WTC11 (cell line): ENCODE measurements around the gene GRM1. TPM values are rescaled to one million over a fixed set of nuclear protein-coding genes. Genes with fewer than 3 reads are reported as not detected.

Experiments
- ATAC-seq: fragments of 200-7000 bp; cut with Tn5 transposase; 2 replicates; pipeline ENCODE4 v1.10.0; 2021; ENCODE audit warnings: mild to moderate bottlenecking, moderate library complexity
- CTCF ChIA-PET: fragments of 300-600 bp; sonication (Branson Sonifier 250); formaldehyde crosslinking; loops from one replicate; lab custom pipeline; 2021; ENCODE audit warnings: antibody characterized with exemption; lab: Charles Lee
- POLR2A ChIA-PET: fragments of 350-600 bp; sonication (Branson Sonifier 250); formaldehyde crosslinking; loops from one replicate; lab custom pipeline; 2021; ENCODE audit warnings: antibody characterized with exemption; lab: Charles Lee
- DNase-seq: peaks from one replicate; pipeline ENCODE4 v3.0.0; 2021; ENCODE audit warnings: low spot score
- H3K27ac Mint-ChIP-seq: 2 replicates; pipeline ENCODE4 v1.8.0; 2021; ENCODE audit warnings: mixed read lengths
- H3K27me3 Mint-ChIP-seq: 2 replicates; pipeline ENCODE4 v1.8.0; 2021; ENCODE audit warnings: low read depth, mild to moderate bottlenecking, moderate library complexity, mixed read lengths
- H3K36me3 Mint-ChIP-seq: 2 replicates; pipeline ENCODE4 v1.8.0; 2021; ENCODE audit warnings: mixed read lengths
- H3K4me1 Mint-ChIP-seq: 2 replicates; pipeline ENCODE4 v1.8.0; 2022; ENCODE audit warnings: mixed read lengths
- H3K4me3 Mint-ChIP-seq: 2 replicates; pipeline ENCODE4 v1.8.0; 2021; ENCODE audit warnings: mild to moderate bottlenecking, moderate library complexity, mixed read lengths
- H3K9me3 Mint-ChIP-seq: 2 replicates; pipeline ENCODE4 v1.8.0; 2021; ENCODE audit warnings: mixed read lengths
- ATF1 ChIP-seq: sonication (generic); formaldehyde crosslinking; IDR thresholded peaks from 2 replicates; pipeline ENCODE4 v1.8.1; 2023; ENCODE audit warnings: mild to moderate bottlenecking, moderate library complexity, missing genetic modification reagents
- CREB1 ChIP-seq: sonication (generic); formaldehyde crosslinking; IDR thresholded peaks from 2 replicates; pipeline ENCODE4 v1.8.0; 2023; ENCODE audit warnings: mild to moderate bottlenecking, missing genetic modification reagents
- EMX1 ChIP-seq: fragments of 250-450 bp; sonication (Bioruptor Pico); IDR thresholded peaks from 2 replicates; pipeline ENCODE4 v1.8.0; 2021; ENCODE audit warnings: mild to moderate bottlenecking
- ETV6 ChIP-seq: sonication (generic); formaldehyde crosslinking; IDR thresholded peaks from 2 replicates; pipeline ENCODE4 v1.8.1; 2022; ENCODE audit warnings: mild to moderate bottlenecking, missing genetic modification reagents
- FOXK1 ChIP-seq: sonication (generic); formaldehyde crosslinking; IDR thresholded peaks from 2 replicates; pipeline ENCODE4 v1.8.0; 2022; ENCODE audit warnings: mild to moderate bottlenecking, moderate library complexity, missing genetic modification reagents
- GTF2I ChIP-seq: fragments of 250-450 bp; sonication (Bioruptor Pico); conservative IDR thresholded peaks from 2 replicates; pipeline ENCODE4 v1.4.0; 2021; ENCODE audit warnings: mild to moderate bottlenecking
- HMGA2 ChIP-seq: fragments of 250-450 bp; sonication (Bioruptor Pico); IDR thresholded peaks from 2 replicates; pipeline ENCODE4 v1.4.0; 2021; ENCODE audit warnings: mild to moderate bottlenecking, moderate library complexity
- MXD4 ChIP-seq: fragments of 250-450 bp; sonication (Bioruptor Pico); IDR thresholded peaks from 2 replicates; pipeline ENCODE4 v1.8.0; 2021; ENCODE audit warnings: mild to moderate bottlenecking, moderate library complexity, borderline replicate concordance
- NFATC4 ChIP-seq: fragments of 250-450 bp; sonication (Bioruptor Pico); IDR thresholded peaks from 2 replicates; pipeline ENCODE4 v1.9.0; 2021; ENCODE audit warnings: mild to moderate bottlenecking
- NR1H2 ChIP-seq: sonication (generic); formaldehyde crosslinking; IDR thresholded peaks from 2 replicates; pipeline ENCODE4 v1.9.0; 2021; ENCODE audit warnings: mild to moderate bottlenecking, moderate library complexity, missing genetic modification reagents
- OVOL2 ChIP-seq: fragments of 250-450 bp; sonication (Bioruptor Pico); IDR thresholded peaks from 2 replicates; pipeline ENCODE4 v1.9.0; 2021; ENCODE audit warnings: mild to moderate bottlenecking, borderline replicate concordance
- PRRX2 ChIP-seq: fragments of 250-450 bp; sonication (Bioruptor Pico); IDR thresholded peaks from 2 replicates; pipeline ENCODE4 v1.8.0; 2021; ENCODE audit warnings: mild to moderate bottlenecking
- SMAD4 ChIP-seq: sonication (generic); formaldehyde crosslinking; IDR thresholded peaks from 2 replicates; pipeline ENCODE4 v1.8.0; 2022; ENCODE audit warnings: mild to moderate bottlenecking, missing genetic modification reagents
- SP1 ChIP-seq: sonication (generic); formaldehyde crosslinking; conservative IDR thresholded peaks from 2 replicates; pipeline ENCODE4 v1.8.1; 2022; ENCODE audit warnings: missing genetic modification reagents
- TP53 ChIP-seq: sonication (generic); formaldehyde crosslinking; IDR thresholded peaks from 2 replicates; pipeline ENCODE4 v1.8.1; 2023; ENCODE audit warnings: mild to moderate bottlenecking, missing genetic modification reagents
- ZNF121 ChIP-seq: sonication (generic); formaldehyde crosslinking; IDR thresholded peaks from 2 replicates; pipeline ENCODE4 v1.8.0; 2023; ENCODE audit warnings: missing genetic modification reagents
- ZNF396 ChIP-seq: fragments of 250-450 bp; sonication (Bioruptor Pico); IDR thresholded peaks from 2 replicates; pipeline ENCODE4 v1.8.0; 2021; ENCODE audit warnings: mild to moderate bottlenecking, moderate library complexity, borderline replicate concordance
- total RNA-seq: library from RNA; stranded (reverse); gene quantifications from 3 replicates; pipeline ENCODE4 v1.2.3, GENCODE V29; 2021
- TF ChIP-seq, protein P1 (sequence below): sonication (generic); formaldehyde crosslinking; IDR thresholded peaks from 2 replicates; pipeline ENCODE4 v1.8.1; 2022; ENCODE audit warnings: mild to moderate bottlenecking, moderate library complexity, missing genetic modification reagents
- TF ChIP-seq, protein P2 (sequence below): sonication (generic); formaldehyde crosslinking; IDR thresholded peaks from 2 replicates; pipeline ENCODE4 v1.8.1; 2023; ENCODE audit warnings: mild to moderate bottlenecking, missing genetic modification reagents, moderate library complexity
- TF ChIP-seq, protein P3 (sequence below): sonication (generic); formaldehyde crosslinking; IDR thresholded peaks from 2 replicates; pipeline ENCODE4 v1.8.1; 2023; ENCODE audit warnings: mild to moderate bottlenecking, missing genetic modification reagents
- TF ChIP-seq, protein P4 (sequence below): sonication (generic); formaldehyde crosslinking; IDR thresholded peaks from 2 replicates; pipeline ENCODE4 v1.8.0; 2023; ENCODE audit warnings: missing genetic modification reagents, mild to moderate bottlenecking, borderline replicate concordance
- TF ChIP-seq, protein P5 (sequence below): fragments of 250-450 bp; sonication (Bioruptor Pico); IDR thresholded peaks from 2 replicates; pipeline ENCODE4 v1.9.0; 2021; ENCODE audit warnings: moderate library complexity, mild to moderate bottlenecking, inconsistent platforms, borderline replicate concordance
- TF ChIP-seq, protein P6 (sequence below): sonication (generic); formaldehyde crosslinking; IDR thresholded peaks from 2 replicates; pipeline ENCODE4 v1.8.0; 2022; ENCODE audit warnings: mild to moderate bottlenecking, missing genetic modification reagents
- TF ChIP-seq, protein P7 (sequence below): sonication (generic); formaldehyde crosslinking; IDR thresholded peaks from 2 replicates; pipeline ENCODE4 v1.8.0; 2022; ENCODE audit warnings: mild to moderate bottlenecking, missing genetic modification reagents

The GRM1 gene
- total RNA-seq, 1 experiment from 2014 or later: 0.46 TPM

DNA sequence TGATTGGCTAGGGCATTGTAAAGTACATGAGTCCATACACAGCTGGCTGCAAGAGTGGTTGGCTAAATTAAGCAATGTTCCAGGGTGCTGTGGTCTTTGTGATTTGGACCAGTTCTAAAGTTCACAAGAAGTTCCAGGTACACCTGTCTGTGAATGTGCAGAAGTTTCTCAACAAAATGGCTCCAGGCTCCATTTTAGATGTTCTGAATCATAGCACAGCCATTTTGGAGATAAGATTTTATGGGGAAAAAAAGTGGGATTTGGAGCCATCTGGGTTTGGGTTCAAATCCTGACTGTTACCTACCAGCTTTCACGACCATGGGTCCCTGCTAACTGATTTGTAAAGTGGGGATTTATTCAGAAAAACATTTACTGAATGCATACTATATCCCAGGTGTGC, 82.1 kb downstream of the GRM1 start (continued):
- TF ChIP-seq, protein P1, sequence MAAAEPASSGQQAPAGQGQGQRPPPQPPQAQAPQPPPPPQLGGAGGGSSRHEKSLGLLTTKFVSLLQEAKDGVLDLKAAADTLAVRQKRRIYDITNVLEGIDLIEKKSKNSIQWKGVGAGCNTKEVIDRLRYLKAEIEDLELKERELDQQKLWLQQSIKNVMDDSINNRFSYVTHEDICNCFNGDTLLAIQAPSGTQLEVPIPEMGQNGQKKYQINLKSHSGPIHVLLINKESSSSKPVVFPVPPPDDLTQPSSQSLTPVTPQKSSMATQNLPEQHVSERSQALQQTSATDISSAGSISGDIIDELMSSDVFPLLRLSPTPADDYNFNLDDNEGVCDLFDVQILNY (CRISPR knock-in tag): no peak
- TF ChIP-seq, protein P2, sequence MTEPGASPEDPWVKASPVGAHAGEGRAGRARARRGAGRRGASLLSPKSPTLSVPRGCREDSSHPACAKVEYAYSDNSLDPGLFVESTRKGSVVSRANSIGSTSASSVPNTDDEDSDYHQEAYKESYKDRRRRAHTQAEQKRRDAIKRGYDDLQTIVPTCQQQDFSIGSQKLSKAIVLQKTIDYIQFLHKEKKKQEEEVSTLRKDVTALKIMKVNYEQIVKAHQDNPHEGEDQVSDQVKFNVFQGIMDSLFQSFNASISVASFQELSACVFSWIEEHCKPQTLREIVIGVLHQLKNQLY: no peak
- TF ChIP-seq GTF2I (CRISPR knock-in tag) (no peak), CREB1 (CRISPR knock-in tag) (no peak)

DNA sequence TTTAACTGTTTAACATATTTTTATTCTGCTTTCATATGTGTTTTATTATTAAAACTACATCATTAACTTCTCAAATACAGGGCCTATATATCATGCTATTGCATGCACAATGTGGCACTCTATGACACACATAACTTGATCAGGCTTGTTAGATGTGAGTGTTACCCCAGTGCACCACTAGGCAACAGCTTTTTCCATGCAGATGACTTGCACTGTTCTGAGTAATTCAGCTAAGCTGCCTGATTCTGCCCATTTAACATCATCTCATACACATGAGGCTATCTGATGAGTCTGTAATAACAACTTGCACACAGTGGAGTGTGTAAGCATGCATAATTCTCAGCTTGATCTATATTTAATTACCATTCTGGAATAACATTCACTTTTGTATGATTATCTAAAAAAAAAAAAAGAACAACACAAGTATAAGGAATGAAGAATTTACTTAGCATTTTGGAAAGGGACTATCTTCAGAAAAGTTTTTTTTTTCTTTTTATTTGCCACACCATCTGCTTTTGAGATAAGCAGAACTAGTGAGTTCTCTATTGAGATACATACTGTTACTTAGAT, 83.1 kb downstream of the GRM1 start:
- no peaks in the 10 kb centered on the region for H3K4me1 Mint-ChIP-seq
- DNase-seq (no peak), ATAC-seq (peak; percentile 74)
- H3K9me3 Mint-ChIP-seq: peaks cover 18% of the 10 kb centered on the region
- no peak overlapping the region for H3K27ac Mint-ChIP-seq
- CTCF ChIA-PET: no interaction called here
- H3K36me3 Mint-ChIP-seq: peaks cover 4% of the 10 kb centered on the region; the same call in 1 of the 2 replicates
- no peak overlapping the region for H3K4me3 Mint-ChIP-seq
- TF ChIP-seq, protein P3, sequence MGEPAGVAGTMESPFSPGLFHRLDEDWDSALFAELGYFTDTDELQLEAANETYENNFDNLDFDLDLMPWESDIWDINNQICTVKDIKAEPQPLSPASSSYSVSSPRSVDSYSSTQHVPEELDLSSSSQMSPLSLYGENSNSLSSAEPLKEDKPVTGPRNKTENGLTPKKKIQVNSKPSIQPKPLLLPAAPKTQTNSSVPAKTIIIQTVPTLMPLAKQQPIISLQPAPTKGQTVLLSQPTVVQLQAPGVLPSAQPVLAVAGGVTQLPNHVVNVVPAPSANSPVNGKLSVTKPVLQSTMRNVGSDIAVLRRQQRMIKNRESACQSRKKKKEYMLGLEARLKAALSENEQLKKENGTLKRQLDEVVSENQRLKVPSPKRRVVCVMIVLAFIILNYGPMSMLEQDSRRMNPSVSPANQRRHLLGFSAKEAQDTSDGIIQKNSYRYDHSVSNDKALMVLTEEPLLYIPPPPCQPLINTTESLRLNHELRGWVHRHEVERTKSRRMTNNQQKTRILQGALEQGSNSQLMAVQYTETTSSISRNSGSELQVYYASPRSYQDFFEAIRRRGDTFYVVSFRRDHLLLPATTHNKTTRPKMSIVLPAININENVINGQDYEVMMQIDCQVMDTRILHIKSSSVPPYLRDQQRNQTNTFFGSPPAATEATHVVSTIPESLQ (CRISPR knock-in tag): no peak
- TF ChIP-seq PRRX2 (CRISPR knock-in tag) (no peak), SMAD4 (CRISPR knock-in tag) (no peak), NFATC4 (CRISPR knock-in tag) (no peak), EMX1 (CRISPR knock-in tag) (no peak), MXD4 (CRISPR knock-in tag) (no peak), OVOL2 (CRISPR knock-in tag) (no peak), HMGA2 (no peak), ZNF121 (CRISPR knock-in tag) (no peak), SP1 (CRISPR knock-in tag) (no peak), NR1H2 (CRISPR knock-in tag) (no peak), ETV6 (CRISPR knock-in tag) (no peak), ATF1 (CRISPR knock-in tag) (no peak), TP53 (CRISPR knock-in tag) (no peak), ZNF396 (no peak), FOXK1 (CRISPR knock-in tag) (no peak)
- TF ChIP-seq, protein P4, sequence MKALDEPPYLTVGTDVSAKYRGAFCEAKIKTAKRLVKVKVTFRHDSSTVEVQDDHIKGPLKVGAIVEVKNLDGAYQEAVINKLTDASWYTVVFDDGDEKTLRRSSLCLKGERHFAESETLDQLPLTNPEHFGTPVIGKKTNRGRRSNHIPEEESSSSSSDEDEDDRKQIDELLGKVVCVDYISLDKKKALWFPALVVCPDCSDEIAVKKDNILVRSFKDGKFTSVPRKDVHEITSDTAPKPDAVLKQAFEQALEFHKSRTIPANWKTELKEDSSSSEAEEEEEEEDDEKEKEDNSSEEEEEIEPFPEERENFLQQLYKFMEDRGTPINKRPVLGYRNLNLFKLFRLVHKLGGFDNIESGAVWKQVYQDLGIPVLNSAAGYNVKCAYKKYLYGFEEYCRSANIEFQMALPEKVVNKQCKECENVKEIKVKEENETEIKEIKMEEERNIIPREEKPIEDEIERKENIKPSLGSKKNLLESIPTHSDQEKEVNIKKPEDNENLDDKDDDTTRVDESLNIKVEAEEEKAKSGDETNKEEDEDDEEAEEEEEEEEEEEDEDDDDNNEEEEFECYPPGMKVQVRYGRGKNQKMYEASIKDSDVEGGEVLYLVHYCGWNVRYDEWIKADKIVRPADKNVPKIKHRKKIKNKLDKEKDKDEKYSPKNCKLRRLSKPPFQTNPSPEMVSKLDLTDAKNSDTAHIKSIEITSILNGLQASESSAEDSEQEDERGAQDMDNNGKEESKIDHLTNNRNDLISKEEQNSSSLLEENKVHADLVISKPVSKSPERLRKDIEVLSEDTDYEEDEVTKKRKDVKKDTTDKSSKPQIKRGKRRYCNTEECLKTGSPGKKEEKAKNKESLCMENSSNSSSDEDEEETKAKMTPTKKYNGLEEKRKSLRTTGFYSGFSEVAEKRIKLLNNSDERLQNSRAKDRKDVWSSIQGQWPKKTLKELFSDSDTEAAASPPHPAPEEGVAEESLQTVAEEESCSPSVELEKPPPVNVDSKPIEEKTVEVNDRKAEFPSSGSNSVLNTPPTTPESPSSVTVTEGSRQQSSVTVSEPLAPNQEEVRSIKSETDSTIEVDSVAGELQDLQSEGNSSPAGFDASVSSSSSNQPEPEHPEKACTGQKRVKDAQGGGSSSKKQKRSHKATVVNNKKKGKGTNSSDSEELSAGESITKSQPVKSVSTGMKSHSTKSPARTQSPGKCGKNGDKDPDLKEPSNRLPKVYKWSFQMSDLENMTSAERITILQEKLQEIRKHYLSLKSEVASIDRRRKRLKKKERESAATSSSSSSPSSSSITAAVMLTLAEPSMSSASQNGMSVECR (CRISPR knock-in tag): no peak
- TF ChIP-seq, protein P5, sequence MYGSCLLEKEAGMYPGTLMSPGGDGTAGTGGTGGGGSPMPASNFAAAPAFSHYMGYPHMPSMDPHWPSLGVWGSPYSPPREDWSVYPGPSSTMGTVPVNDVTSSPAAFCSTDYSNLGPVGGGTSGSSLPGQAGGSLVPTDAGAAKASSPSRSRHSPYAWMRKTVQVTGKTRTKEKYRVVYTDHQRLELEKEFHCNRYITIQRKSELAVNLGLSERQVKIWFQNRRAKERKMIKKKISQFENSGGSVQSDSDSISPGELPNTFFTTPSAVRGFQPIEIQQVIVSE (CRISPR knock-in tag): no peak
- TF ChIP-seq, protein P6, sequence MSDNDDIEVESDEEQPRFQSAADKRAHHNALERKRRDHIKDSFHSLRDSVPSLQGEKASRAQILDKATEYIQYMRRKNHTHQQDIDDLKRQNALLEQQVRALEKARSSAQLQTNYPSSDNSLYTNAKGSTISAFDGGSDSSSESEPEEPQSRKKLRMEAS (CRISPR knock-in tag): no peak
- TF ChIP-seq, protein P7, sequence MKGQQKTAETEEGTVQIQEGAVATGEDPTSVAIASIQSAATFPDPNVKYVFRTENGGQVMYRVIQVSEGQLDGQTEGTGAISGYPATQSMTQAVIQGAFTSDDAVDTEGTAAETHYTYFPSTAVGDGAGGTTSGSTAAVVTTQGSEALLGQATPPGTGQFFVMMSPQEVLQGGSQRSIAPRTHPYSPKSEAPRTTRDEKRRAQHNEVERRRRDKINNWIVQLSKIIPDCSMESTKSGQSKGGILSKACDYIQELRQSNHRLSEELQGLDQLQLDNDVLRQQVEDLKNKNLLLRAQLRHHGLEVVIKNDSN (CRISPR knock-in tag): no peak
- peaks cover 3% of the 10 kb centered on the region; the same call in 1 of the 2 replicates for H3K27me3 Mint-ChIP-seq
- POLR2A ChIA-PET: no interaction called here
